Effector memory CD4-positive, alpha-beta T cell (primary cell): Measurements from ENCODE around the gene HPN.
A peak's percentile ranks its signal among the peaks of the same experiment; 100 is the strongest.
"Not testable (repeated sequence)": the region's sequence is repeated elsewhere in the genome, so short reads cannot be mapped to it uniquely, and the experiment has no call there.

Experiments
- DNase-seq, 3 donors: peaks; one replicate each; pipeline ENCODE4 v3.0.0-alpha.2; 2020
- H3K27ac ChIP-seq: 2 replicates; pipeline ENCODE4 v1.7.0; 2013; ENCODE audit warnings: mild to moderate bottlenecking, low read length, moderate library complexity; ENCODE audit not compliant: insufficient read depth, poor library complexity, severe bottlenecking
- H3K27me3 ChIP-seq: replicated peaks from 2 replicates; pipeline ENCODE4 v1.7.0; 2013; ENCODE audit warnings: mild to moderate bottlenecking, low read length; ENCODE audit not compliant: insufficient read depth, control insufficient read depth, poor library complexity, severe bottlenecking
- H3K36me3 ChIP-seq: 2 replicates; pipeline ENCODE4 v1.7.0; 2013; ENCODE audit warnings: mild to moderate bottlenecking, low read length, moderate library complexity; ENCODE audit not compliant: control insufficient read depth, insufficient read depth
- H3K4me1 ChIP-seq: 2 replicates; pipeline ENCODE4 v1.7.0; 2013; ENCODE audit warnings: low read length, mild to moderate bottlenecking; ENCODE audit not compliant: control insufficient read depth, insufficient read depth, poor library complexity, severe bottlenecking
- H3K4me3 ChIP-seq: 2 replicates; pipeline ENCODE4 v1.7.0; 2013; ENCODE audit warnings: low read length, low read depth, mild to moderate bottlenecking; ENCODE audit not compliant: insufficient read depth, poor library complexity, severe bottlenecking
- H3K9me3 ChIP-seq: 2 replicates; pipeline ENCODE4 v1.7.0; 2013; ENCODE audit warnings: mild to moderate bottlenecking, low read length, moderate library complexity; ENCODE audit not compliant: control insufficient read depth
- total RNA-seq, 3 donors: gene quantifications; one replicate each; lab custom pipeline; 2026; lab: John Stamatoyannopoulos, UW

The HPN gene
- total RNA-seq, result 0 to 0.17 (median 0.09) reads per million in 3 donors

DNA sequence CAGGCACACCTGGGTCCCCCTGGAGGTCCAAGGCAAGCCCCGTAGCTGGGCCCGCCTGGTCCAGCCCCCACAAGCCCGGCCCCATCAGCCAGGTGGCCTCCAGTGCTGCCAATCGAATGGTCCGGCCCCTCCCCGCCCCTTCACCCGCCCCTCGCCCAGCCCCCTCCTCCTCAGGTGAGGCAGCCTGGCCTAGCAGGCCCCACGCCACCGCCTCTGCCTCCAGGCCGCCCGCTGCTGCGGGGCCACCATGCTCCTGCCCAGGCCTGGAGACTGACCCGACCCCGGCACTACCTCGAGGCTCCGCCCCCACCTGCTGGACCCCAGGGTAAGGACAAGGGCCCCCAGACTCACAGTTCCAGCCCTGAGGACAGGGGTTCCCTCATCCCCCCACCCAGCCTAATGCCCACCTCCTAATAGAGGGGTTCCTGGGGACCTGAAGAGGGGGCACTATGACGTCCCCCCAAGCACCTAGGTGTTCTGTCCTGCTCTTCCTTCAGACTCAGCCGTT, at the start of gene HPN:
Gene HPN (plus strand): TSS at position 174 of the 508 bp plus-strand sequence. CDS start 786 bp downstream, outside the sequence.
- DNase-seq, result no peak
- Histone ChIP-seq H3K4me3 (peak within 1 kb of the TSS; percentile 53), H3K27ac (no peak within 1 kb of the TSS), H3K9me3 (no peaks in the 10 kb centered on the region), H3K36me3 (no peaks in the 10 kb centered on the region), H3K4me1 (peaks cover 20% of the 10 kb centered on the region), H3K27me3 (no peaks in the 10 kb centered on the region)

DNA sequence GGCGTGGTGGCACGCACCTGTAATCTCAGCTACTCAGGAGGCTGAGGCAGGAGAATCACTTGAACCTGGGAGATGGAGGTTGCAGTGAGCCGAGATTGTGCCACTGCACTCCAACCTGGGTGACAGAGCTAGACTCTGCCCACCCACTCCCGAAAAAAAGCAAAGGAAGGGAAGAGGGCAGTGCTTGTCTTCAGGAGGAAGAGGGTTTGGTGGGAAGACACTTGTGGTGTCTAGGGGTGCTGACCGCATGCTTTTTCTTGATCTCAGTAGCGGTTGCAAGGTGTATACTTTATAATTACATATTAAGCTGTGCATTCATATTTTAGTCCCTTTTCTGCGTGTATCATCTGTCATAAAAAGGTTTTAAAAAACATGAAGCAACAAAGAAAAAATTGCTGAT, 48.9 kb upstream of the HPN start:
- not testable (repeated sequence) for H3K36me3 ChIP-seq, DNase-seq, H3K27me3 ChIP-seq, H3K27ac ChIP-seq, H3K9me3 ChIP-seq, H3K4me3 ChIP-seq
- H3K4me1 ChIP-seq, result peaks cover 17% of the 10 kb centered on the region

DNA sequence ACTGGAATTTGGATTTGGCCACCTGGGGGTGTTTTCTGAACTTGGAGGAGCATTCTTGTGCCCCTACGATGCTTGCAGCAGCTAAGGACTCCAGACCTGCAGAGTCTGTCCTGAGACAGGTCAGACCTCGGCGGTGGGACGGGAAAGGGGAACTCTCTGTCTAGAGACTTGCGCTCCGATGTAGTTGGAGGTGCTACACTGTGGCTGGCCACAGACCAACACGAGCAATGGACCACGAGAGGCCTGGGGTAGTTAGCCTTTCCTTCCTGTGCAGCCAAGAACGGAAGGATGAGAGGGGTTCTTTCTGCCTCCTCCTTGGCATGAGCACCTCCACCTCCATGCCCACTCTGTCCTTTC, 47.3 kb upstream of the HPN start:
- Histone ChIP-seq H3K36me3 (no peaks in the 10 kb centered on the region), H3K4me3 (no peak overlapping the region), H3K9me3 (no peaks in the 10 kb centered on the region), H3K27ac (no peak overlapping the region), H3K27me3 (no peaks in the 10 kb centered on the region), H3K4me1 (peaks cover 33% of the 10 kb centered on the region)
- DNase-seq, result no peak

DNA sequence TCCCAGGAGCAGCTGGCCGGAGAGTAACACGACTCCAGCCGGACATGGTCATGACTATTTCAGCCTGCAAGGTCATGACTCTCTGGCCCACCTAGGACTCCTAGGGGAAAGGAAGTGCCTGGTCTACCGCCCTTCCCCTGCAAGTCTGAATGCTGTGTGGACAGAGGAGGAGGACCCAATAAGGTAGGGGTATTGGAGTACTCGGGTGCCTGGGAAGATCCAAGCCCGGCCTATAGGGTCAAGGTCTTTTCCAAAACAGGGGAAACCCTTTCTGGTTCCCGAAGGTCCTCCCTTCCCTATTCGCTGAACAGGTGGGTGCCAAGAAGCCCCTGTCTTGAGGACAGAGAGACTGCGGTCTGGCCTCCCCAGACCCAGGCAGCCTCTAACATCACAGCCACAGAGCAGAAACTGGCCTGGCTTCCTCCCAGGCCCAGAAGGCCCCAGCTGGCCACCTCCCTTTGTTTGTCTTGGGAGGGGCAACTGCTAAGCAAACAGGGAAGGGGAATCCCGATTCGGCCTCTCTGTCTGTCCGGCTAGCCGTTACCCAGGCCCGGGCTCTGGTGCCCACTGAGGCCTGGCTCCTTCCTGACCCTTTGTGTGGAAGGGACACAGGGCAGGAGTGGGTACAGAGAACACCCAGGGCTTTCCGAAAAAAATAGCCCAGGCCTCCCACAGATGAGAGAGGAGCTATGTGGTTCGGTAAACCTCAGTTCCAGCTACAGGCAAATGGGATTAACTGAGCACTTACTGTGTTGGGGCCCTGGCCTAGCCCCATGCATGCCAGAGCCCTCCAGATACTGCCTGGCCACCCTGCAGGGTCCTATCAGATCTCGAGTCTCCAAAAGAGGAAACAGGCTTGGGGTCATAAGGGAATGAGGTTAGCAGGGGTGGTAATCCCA, 46.6 kb upstream of the HPN start:
- peaks cover 39% of the 10 kb centered on the region for H3K4me1 ChIP-seq
- DNase-seq, result no peak

DNA sequence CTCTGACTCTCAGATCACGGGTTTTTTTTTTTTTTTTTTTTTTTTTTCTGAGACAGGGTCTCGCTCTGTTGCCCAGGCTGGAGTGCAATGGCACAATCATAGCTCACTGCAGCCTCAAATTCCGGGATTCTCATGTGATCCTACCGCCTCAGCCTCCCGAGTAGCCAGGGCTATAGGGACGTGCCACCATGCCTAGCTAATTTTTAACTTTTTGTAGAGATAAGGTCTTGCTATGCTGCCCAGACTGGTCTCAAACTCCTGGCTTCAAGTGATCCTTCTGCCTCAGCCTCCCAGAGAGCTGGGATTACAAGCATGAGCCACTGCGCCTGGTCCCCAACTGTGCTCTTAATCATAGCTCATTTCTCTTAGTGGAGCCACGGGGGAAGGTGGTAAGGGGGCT, 46.0 kb upstream of the HPN start:
- H3K27ac ChIP-seq, result no peak overlapping the region
- H3K4me3 ChIP-seq, result no peak overlapping the region
- no peaks in the 10 kb centered on the region for H3K9me3 ChIP-seq
- DNase-seq, result no peak
- no peaks in the 10 kb centered on the region for H3K27me3 ChIP-seq
- no peaks in the 10 kb centered on the region for H3K36me3 ChIP-seq
- H3K4me1 ChIP-seq, result peaks cover 40% of the 10 kb centered on the region

More for the DNA sequence above, 46.6 kb upstream of the HPN start:
- no peaks in the 10 kb centered on the region for H3K27me3 ChIP-seq
- H3K4me3 ChIP-seq, result no peak overlapping the region
- H3K27ac ChIP-seq, result no peak overlapping the region
- no peaks in the 10 kb centered on the region for H3K9me3 ChIP-seq
- H3K36me3 ChIP-seq, result no peaks in the 10 kb centered on the region

DNA sequence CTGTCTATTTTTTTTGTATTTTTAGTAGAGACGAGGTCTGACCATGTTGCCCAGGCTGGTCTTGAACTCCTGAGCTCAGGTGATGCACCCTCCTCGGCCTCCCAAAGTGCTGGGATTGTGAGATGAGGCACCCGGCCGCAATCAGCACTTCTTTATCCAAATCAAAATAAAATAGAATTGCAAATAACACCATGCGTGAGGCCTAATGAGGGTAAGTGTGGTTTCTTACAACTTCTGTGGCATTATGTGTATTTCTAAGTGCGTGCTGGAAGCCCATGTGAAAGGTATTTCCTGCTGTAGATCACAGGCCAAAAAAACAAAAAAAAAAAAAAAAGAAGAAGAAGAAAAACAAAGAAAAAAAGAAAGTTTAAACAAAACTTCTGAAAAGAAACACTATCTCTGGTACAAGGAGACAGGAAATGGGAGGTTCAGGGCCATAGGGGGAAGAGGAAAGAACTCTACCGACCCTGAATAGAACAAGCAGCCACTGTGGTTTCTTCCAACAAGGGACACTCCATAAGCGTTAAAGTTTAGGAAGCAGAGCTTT, 44.4 kb upstream of the HPN start:
- Histone ChIP-seq H3K36me3 (no peaks in the 10 kb centered on the region), H3K9me3 (no peaks in the 10 kb centered on the region), H3K27me3 (no peaks in the 10 kb centered on the region), H3K4me1 (peaks cover 53% of the 10 kb centered on the region), H3K27ac (peak overlapping the region; percentile 47), H3K4me3 (no peak overlapping the region)
- DNase-seq, result no peak

DNA sequence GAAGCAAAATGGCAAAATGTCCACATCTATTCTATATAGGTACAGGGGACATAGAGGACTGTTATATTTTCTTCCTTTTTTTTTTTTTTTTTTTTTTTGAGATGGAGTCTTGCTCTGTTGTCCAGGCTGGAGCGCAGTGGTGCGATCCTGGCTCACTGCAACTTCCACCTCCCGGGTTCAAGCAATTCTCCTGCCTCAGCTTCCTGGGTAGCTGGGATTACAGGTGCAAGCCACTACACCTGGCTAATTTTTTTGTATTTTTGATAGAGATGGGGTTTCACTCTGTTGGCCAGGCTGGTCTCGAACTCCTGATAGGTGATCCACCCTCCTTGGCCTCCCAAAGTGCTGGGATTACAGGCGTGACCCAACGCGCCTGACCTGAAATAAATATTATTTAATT, 43.3 kb upstream of the HPN start:
- not testable (repeated sequence) for DNase-seq, H3K4me3 ChIP-seq, H3K9me3 ChIP-seq, H3K27me3 ChIP-seq, H3K36me3 ChIP-seq
- peaks cover 58% of the 10 kb centered on the region for H3K4me1 ChIP-seq
- peak overlapping the region; percentile 87 for H3K27ac ChIP-seq

DNA sequence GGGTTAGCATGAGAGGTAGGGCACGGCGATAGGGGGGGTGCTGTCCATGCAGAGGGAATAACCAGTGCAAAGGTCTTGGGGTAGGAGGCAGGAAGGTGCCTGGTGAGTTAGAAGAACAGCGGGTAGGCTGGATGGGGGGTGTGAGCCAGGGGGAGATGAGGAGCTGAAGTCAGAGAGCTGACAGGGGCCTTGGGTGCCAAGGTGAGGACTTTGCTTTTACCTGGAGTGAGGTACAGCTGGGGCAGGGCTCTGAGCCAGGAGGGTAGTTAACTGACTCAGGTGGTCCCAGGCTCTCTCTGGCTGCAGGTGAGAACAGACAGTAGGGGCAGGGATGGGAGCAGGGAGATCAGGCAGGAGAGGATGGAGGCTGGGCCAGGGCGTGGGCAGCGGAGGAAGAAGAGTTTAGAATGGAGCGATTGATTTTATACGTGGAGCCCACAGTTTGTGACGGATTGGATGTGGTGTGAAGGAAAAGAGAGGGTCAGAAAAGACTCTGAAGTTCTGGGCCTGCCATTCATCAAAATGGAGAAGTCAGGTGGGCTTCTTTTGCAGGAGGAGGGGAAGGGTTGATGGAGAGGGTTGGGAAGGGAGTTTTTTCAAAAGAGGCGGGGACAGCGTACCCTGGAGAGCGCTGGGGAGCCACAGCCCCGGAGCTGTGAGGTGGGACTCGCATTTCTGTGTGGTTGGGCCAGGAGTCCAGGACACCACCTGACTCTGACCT, 42.6 kb upstream of the HPN start:
- Histone ChIP-seq H3K27me3 (no peaks in the 10 kb centered on the region), H3K4me1 (peaks cover 66% of the 10 kb centered on the region), H3K27ac (peak overlapping the region; percentile 87), H3K36me3 (no peaks in the 10 kb centered on the region), H3K4me3 (no peak overlapping the region), H3K9me3 (no peaks in the 10 kb centered on the region)
- DNase-seq, result no peak

DNA sequence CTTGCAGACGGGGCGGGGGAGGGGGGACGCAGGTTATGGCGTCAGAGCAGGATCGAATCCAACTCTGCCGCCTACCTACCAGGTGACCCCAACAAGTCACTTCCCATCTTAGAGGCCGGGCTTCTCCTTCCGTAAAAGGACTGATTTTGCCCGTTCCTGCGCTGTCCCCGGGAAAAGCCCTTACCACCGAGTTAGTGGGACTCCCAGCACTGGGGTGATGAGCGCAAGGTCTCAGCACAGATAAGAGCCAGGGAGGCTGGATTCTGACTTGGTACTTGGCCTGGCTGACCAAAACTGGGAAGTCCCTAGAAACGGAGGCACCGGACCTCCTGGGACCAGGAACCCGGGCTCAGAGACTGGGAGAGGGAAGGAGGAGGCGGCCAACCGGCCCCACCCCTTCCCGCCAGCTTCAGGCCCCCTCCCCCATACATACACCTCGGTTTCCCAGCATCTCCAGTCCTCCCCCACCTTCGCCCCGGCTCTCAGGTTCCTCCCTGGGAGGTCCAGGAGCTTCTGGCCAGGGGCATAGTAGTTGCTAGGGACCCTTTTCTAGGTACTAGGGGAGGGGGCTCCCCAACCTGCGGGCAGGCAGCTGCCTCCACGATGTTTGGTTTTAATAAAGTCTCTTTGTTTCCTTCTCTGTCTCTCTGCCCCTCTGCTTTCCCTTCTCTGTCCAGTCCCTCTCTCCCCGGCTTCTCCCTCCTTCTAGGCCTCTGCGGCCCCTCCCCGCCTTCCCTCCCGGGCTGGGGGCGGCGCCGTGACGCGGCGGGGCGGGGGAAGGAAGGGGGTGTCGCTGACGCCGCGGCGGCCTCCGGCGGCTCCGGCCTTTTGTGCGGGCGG, 41.8 kb upstream of the HPN start, which contains the start of gene GRAMD1A:
Gene GRAMD1A (plus strand): TSS at position 826 of the 840 bp plus-strand sequence. CDS start 156 bp downstream, outside the sequence.
- DNase-seq, result peak; percentile 49 to 63 (median 57)
- H3K27me3 ChIP-seq, result no peaks in the 10 kb centered on the region
- H3K4me1 ChIP-seq, result peaks cover 73% of the 10 kb centered on the region
- H3K36me3 ChIP-seq, result no peaks in the 10 kb centered on the region
- H3K9me3 ChIP-seq, result no peaks in the 10 kb centered on the region
- peak within 1 kb of the TSS; percentile 87 for H3K27ac ChIP-seq
- H3K4me3 ChIP-seq, result peak within 1 kb of the TSS; percentile 71
